ENCODE measurements around the gene CSPG5.

Gene CSPG5

DNA sequence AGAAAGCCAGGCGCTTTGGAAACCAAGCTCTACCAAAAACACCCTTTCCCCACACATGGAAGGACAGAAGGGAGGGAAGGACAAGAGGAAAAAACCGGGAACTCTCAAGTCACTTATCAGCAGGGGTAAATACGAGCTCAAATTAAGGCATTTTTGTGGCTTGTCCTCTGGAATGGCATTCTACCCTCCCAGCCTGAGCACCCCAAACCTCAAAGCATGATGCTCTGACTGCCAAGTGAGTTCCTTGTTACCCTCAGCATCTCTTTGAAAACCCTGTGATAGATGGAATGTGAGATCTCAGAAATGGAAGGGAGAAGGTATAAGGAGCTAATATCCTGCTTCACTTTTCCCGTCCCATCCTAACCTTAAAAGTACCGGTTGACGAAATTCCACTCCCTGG, 8.1 kb upstream of the CSPG5 start:
- no peak for DNase-seq (ENCODE audit: low read depth, low spot score)

DNA sequence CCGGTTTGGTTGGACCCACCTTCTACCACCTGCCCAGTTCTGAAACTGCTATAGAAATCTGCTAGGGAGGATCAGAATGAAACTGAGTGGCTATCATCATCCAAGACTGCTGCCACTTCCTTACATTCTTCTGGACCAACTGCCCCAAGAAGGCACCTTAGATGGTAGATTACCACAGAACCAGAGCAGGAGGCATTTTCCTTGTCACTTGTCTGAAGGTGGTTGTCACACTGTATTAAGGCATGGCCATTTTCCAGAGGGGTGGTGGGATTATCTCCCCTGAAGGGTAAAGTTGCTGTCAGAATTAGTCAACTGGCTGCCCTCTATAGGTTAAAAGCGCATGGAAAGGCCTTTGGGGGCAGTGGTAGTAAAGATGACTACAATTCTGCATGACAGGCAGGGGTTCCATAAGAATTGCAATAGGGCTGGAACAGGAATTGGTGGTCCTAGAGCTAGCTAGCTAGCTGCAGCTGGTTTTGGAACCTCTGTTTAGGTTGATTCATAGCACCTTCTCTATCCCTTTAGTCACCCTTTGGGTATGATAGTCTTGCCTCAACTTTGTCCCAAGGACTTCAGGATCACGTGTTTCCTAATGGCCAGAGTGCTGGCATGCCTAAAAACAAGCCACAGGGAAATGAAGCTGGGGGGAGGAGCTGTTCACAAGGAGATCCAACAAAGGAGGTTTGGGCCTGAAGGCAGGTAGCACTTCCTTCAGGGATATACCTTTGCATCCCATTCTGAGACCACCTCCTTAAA, 4.8 kb upstream of the CSPG5 start:
- no peak for DNase-seq (ENCODE audit: low read depth, low spot score)

DNA sequence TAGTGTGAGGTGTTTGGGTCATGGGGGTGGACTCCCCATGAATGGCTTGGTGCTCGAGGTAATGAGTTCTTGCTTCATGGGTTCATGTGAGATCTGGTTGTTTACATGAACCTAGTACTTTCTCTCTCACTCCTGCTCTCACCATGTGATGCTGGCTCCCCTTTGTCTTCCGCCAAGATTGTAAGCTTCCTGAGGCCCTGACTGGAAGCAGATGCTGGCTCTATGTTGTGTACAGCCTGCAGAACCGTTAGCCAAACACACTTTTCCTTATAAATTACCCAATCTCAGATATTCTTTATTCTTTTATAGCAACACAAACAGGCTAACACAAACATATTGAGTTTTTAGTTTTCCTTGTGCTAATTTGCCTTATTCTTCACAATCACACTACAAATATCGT, 3.2 kb upstream of the CSPG5 start:
- DNase-seq (ENCODE audit: low read depth, low spot score) = no peak

DNA sequence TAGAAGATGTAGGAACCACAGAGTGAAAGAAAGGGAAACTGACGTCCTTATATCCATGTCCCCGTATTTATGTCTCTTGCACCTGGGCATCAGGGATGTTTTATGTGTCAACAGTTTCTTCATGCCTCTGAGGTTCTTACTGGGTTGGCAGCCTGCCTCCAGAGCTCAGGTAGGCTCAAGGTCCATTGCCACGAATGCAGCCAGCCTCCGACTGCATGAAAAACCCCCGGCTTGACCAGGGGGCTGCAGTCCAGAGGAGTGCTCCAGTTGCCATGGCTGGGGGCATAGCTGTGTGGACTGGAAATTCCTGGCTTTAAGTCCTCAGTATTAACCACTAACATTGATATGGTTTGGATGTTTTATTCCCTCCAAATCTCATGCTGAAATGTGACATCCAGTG, 2.8 kb upstream of the CSPG5 start:
- DNase-seq (ENCODE audit: low read depth, low spot score) = no peak

DNA sequence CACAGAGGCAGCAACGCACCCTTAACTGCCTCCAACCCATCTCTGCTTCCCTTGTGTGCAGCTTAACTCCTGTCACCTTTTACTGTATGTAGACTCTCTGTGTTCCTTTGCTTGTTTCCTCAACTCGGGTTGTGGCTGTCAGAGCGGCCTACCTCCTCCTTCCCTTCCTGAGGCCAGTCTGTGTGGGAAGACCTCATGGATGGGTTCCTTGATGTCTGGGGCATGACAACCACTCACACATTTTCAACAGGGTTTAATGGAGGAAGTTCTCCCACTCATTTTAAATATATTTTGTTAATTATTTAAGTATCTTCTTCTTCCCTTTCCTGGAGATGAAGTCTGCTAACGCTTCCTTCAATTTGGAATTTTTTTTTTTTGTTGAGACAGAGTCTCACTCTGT, 1.8 kb upstream of the CSPG5 start:
- DNase-seq (ENCODE audit: low read depth, low spot score) = no peak

DNA sequence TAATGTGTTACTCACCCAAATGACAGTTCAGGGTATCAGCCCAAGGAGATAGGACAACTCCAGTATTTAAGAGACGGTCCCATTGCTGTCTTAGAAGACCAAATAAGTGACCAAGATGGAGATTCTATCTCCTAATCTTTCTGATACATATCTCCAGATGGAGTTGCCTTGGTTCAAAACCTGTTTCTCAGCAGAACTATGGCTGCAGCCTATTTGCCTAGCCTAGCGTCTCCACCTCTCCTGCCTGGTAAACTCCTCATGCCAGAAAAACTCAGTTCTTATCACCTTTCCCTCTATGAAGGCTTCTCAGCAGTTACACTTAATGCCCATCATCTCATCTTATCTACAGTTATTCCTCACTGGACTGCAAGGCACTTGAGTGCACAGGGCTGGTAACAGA, 1.2 kb upstream of the CSPG5 start:
- DNase-seq (ENCODE audit: low read depth, low spot score) = no peak

DNA sequence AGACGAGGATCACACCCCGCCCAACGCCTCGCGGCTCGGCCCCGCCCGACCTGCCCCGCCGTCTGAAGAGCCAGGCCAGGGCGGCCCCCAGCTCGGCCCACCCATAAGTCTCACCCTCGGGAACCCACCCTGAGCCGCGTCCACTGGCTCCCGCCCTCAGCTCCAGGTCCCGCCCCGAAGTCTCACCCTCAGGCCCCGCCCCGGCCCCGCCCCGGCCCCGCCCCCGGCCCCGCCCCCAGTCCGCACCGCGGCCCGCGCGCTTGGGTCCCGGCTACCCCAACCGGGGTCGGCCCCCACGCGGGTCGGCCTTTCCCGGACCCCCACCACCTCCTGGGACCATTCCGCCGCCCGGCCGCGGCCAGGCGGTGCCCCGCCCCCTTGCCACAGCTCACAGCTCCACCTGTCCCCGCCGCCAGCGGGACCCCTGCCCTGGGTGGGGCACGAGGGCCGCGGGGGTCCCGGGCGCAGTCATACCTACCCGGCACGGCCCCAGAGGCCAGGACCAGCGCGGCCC, 489 bp downstream of the CSPG5 start:
- DNase-seq (ENCODE audit: low read depth, low spot score) = no peak

DNA sequence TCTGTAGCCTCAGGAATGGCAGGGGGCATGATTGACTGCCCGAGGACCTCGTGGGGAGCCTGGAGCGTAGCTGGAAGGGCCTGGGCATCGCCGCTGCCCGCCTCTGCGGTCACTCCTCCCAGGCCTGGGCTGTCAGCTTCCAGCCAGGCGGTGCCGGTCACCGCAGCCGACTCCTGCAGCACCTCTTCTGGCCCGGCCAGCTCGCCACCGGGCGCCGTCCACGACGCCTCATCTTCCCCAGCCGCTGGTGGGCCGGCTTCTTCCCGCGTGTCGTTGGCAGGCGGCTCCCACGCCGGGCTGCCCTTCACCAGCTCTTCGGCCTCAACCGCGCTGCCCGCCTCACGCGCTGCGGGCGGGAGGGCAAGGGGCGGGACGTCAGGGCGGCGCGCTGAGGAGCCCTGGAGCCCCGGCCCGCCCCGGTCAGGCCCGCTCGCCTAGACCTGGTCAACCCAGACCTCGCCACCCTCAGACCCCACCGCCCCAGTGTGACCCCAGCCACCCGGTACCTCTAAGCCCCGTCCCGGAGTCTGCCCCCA, 1.0 kb downstream of the CSPG5 start:
- DNase-seq (ENCODE audit: low read depth, low spot score) = no peak

DNA sequence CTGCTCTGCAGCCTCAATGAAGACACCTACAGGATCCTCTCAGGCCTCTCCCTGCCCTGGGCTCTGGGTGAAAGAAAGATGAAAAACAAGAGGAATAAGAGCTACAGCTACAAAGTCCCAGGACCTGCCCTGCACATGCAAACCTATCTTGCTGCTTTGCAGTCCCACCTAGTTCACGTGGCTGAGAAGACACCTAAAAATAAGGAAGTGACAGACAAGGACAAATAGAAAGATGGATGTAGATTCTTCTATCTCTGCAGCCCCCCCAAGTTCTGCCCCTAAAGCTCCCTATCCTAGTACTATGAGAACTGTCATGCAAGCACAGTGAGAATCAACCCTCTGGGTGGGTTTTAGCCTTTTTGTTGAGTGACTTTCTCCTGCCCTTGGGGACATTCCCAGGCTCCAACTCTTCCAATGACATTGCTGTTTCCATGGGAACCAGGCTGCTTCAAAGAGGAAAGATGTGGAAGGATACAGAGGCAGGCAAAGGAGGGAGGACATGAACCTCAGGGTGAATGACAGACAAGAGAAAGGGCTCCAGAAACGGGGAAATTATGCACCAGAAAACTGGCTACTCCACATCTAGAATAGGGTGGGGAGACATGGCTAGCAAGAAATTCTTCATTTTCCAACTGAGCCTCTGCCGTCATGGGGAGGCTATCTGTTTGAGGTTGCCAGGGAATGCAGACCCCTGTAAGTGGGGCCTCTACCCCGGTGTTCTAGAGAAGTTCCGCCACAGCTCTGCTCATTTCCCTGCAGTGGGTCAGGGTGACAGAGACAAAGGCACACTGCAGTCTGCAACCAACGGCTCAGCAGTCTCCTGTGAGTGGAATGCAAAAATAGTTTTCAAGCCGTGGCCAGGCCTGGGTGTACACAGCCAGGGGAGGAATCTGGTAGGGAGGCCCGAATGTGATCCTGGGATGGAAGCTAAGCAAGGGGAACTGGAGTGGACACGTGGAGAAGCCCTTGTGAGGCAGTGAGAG, 5.2 kb downstream of the CSPG5 start:
- no peak for DNase-seq (ENCODE audit: low read depth, low spot score)

DNA sequence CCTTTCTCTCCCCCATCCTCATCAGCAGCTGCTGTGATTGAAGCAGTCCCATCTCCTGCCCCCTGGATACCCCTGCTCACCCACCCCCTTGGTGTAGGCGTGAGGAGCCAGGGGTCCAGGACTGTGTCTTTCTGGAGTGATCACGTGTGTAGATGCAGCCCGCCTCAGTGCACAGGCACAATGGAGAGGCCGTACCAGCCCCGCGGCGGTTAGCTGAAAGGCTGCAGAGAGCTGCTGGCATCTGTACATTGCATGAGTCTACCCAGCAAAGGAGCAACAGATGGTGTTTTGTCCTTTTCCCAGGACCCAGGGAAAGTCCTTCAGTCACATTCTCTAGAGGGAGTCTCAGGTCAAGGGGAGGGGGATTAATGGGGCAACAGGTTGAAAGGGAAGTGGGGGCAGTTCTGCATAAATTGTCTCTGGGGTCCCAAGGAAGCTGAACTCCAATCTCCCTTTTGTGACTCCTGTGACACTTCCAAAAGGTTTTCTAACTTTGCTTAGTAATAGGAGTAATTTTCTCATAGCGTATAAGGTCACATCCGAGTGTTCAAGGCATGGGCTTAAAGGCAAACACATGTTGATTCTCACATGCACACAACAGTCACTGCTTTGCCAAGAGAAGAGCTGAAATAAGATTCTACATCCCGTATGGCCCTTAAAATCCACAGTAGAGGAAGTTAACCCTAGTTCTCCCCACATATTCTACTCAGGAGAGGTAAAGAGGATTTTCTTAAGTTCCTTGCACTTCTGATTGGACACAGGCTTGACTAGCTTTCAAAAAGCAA, 7.1 kb downstream of the CSPG5 start:
- DNase-seq (ENCODE audit: low read depth, low spot score) = no peak

DNA sequence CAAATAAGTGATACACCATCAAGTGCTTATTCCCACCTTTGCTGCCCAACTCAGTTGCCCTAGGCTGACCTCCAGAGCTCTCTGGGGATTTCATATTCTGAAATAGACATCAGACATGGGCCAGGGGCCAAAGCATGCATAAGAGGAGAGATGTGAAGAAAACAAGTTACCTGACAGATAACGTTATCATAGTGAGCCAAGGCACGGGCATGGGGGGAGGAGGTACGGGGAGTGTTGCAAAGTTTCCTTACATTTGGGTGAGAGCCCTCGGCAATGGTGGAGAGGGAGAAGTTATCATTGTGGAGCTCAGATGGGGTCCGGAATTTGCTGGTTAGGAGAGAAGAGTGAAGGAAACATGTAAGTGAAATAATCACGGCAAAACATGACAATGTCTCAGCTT, 9.8 kb downstream of the CSPG5 start:
- no peak for DNase-seq (ENCODE audit: low read depth, low spot score)

DNA sequence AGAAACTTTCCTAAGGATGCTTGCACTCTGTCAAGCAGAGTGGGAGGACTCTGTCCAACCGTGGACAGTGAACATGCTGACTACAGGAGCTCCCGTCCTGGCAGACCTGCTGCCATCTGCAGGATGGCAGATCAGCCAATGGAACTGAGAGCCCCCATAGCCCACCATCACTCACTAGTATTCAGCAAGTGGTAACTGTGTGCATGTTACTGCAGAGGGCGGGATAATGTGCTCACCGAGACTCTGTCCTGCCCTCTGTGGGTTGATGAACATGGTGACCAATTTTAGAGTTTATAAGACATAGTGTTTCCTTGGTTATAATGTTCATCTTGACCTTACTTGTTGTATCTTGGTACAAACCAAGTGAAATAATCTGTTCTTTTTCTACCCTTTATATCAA, 11.5 kb downstream of the CSPG5 start:
- no peak for DNase-seq (ENCODE audit: low read depth, low spot score)

DNA sequence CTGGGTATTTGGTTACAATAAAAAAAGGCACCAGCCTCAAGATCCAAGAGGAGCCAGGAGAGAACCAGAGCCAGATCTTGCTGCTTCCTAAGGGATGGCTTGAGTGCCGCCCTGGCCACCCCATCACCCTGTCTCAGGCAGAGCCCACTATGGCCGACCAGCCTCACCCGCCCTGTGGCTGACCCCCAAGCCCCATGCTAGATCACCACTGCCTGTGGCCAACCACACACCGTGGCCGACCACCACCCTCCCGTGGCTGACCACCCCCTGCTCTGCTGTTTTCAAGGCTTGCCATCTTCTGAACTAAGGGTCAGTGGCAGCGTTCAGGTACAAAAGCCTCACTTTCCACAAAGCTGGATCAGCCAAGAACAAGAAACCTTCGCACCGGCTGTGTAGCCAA, 12.0 kb downstream of the CSPG5 start:
- no peak for DNase-seq (ENCODE audit: low read depth, low spot score)

DNA sequence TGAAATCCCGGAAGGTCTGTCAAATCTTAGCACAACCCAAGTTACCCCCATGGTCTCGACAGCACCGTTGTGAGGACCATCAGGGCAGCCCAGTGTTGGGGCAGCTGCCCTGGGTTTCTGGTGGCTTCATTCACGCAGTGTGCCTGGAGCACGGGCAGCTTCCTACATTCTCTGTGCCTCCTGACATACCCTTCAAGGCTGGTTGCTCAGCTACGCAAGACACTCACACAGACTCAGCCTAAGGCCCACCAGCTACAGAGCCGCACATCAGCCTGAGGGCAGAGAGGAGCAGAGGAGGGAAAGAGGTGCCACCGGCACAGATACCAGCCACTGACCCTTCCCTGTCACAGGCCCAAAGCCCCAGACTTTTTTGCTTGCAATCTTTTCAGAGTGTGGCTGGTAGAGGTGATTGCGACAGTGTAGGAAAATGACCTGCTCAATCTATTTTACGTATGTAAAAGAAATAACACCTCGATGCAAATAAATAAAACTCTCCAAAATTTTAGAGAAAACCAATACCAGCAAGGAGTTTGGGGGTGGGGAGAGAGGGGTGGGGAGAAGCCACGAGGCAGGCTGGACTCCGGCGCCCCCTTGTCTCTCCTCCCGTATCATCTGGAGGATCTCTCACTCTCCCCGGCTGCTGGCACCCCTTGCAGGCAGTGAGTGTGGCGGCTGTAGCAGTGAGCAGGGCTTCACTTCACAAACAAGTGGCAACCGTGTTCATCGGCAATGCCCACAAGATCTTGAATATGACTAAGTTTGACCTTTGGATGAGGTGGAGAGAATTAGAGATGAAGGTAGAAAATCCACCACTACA, 12.7 kb downstream of the CSPG5 start:
- no peak for DNase-seq (ENCODE audit: low read depth, low spot score)

DNA sequence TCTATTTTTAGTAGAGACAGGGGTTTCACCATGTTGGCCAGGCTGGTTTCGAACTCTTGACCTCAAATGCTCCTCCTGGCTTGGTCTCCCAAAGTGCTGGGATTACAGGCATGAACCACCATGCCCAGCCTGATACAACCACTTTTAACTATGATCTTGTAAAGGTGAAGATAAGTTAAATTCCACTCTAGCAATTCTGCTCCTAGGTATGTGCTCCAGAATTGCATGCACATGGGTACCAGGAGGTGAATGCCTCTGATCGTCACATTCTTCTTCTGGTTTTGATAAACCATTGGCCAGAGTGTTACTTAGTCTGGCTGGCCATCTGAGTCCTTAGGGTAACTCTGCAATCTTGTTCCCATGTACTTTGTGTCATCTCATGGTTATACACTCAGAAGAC, 22.3 kb downstream of the CSPG5 start:
- no peak for DNase-seq (ENCODE audit: low read depth, low spot score)

DNA sequence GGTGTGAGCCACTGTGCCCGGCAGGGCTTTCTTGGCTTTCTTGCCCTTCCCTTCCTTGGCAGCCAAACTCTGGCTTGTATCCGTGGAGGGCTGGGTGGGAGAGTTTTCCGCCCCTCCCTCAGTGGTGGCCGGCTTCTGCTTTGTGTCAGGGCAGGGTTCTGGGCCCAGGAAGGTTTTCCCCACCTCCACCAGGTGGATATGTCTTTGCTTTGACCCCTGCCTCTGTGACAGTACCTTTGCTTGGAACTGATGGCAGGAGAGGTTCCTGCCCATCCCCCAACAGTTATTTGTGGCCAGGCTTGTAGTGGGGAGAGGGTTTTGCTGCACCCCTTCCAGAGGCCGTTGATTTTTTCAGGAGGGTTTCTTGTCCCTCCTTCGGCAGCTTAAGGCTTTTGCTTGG, 24.3 kb downstream of the CSPG5 start:
- DNase-seq (ENCODE audit: low read depth, low spot score) = no peak

DNA sequence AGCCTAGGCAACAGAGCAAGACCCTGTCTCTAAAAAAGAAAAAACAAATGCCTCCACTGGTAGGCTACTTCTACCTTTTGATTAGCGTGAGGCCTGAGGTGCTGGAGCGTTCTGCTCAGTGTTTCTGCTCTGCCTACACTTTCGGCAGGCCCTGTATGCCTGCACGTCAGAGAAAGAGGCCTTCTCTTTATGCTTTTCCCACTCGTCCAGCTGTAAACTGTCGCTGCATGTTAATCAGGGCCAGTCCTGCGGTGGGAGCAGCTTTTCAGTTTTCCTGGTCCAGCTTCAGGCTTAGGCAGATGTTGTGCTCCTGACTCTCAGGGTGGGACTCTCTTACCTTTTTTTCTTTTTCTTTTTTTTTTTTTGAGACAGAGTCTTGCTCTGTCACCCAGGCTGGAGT, 25.3 kb downstream of the CSPG5 start:
- no peak for DNase-seq (ENCODE audit: low read depth, low spot score)

DNA sequence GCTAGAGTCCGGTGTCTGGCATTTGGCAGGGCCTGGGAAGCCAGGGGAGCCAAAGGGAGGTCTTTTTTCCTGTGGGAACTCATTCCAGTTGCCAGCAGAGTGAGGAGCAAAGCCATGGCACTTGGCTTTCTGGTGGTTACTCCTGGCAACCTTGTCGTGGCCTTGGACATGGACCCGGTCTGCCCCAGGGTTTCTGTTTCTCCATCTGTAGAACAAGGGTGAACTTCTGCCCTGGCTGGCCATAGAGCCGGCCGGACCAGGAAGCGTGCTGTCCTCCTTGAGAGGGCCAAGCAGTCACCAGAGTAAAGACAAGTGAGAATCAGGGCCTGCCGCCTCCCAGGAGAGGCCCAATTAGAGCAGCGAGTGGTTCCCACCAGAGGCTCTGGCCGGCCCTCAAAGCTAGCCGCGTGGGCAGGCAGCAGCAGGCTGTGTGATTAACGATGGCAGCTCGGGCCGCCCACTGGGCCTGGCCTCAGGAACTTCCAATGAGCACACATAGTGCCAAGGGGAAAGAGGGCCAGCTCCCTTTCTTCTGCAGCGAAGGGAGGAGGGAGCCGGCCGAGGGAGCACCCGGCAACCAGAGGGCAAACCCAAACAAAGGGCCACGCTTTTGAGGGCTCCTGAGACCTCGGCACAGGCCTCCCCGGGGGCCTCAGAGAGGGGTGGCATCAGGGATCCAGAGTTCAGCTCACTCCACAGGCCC, 36.0 kb downstream of the CSPG5 start:
- DNase-seq (ENCODE audit: low read depth, low spot score) = no peak

DNA sequence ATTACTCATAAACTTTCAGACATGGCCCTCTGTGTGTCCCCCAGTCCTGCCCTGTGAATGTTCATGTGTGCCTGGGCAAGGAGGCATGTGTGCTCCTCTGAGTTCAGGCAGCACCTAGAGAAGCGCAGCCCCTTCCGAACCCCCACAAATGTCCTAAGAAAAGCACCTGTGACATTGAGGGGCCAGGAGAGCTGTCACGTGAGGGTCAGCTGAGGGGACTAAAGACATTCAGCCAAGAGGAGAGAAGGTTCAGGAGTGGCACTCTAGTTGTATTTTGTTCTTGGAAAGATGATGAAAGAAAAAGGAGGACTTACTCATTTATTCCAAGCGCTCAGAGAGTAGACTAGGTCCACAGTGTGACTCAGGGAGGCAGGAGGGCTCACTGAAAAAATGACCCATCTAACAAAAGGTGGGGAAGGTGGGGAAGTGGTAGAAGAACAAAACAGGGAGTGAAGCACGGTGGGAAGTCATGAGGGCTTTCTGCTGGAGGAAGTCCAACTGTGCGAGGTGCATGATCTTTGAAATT, 37.0 kb downstream of the CSPG5 start:
- no peak for DNase-seq (ENCODE audit: low read depth, low spot score)

DNA sequence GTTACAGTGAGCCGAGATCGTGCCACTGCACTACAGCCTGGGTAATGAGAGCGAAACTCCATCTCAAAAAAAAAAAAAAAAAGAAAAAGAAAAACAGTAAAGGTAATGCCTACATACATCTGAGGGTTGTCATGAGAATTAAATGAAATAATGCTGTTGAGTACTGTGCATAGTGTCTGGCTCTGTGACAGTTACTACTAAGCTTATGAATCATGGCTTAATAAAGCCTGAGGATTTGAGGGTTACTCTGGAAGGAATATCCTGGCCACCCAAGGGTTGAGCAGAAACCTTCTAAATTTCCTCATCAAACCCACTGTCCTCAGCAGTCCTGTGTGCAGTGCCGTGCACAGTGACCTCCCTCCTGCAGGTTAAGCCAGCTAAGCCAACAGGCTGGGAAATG, 38.4 kb downstream of the CSPG5 start:
- no peak for DNase-seq (ENCODE audit: low read depth, low spot score)
